GM23338 (cell line): Measurements from ENCODE around the gene SLC1A3. TPM values are rescaled to one million over a fixed set of nuclear protein-coding genes. Genes with fewer than 3 reads are reported as not detected.
A peak's percentile ranks its signal among the peaks of the same experiment; 100 is the strongest.

Source experiments
- ATAC-seq: fragments of 200-7000 bp; cut with Tn5 transposase; 3 replicates; pipeline ENCODE4 v1.9.1; 2020
- DNase-seq: peaks from one replicate; pipeline ENCODE4 v3.0.0-alpha.2; 2015; ENCODE audit warnings: low spot score
- H2AFZ ChIP-seq: fragments of 200-600 bp; sonication (generic); 2 replicates; pipeline ENCODE4 v1.8.0; 2016; ENCODE audit warnings: antibody characterized with exemption, mild to moderate bottlenecking, moderate library complexity
- H3F3A ChIP-seq: fragments of 200-600 bp; sonication (generic); replicated peaks from 2 replicates; pipeline ENCODE4 v1.8.0; 2017; ENCODE audit warnings: antibody characterized with exemption, mixed run types, low read depth
- H3K27ac ChIP-seq: fragments of 200-600 bp; sonication (generic); 2 replicates; pipeline ENCODE4 v1.6.1; 2016; ENCODE audit warnings: low read depth
- H3K27me3 ChIP-seq: fragments of 200-600 bp; sonication (generic); 2 replicates; pipeline ENCODE4 v1.8.0; 2016; ENCODE audit warnings: mild to moderate bottlenecking, mixed run types, moderate library complexity; ENCODE audit not compliant: insufficient read depth
- H3K36me3 ChIP-seq: fragments of 200-600 bp; sonication (generic); 2 replicates; pipeline ENCODE4 v1.8.0; 2016; ENCODE audit warnings: mild to moderate bottlenecking; ENCODE audit not compliant: insufficient read depth
- H3K4me1 ChIP-seq: fragments of 200-600 bp; sonication (generic); 2 replicates; pipeline ENCODE4 v1.8.0; 2016; ENCODE audit warnings: mild to moderate bottlenecking, moderate library complexity; ENCODE audit not compliant: insufficient read depth
- H3K4me2 ChIP-seq: fragments of 200-600 bp; sonication (generic); 2 replicates; pipeline ENCODE4 v1.7.1; 2017; ENCODE audit warnings: mixed run types
- H3K4me3 ChIP-seq: fragments of 200-600 bp; sonication (generic); 2 replicates; pipeline ENCODE4 v1.6.1; 2016; ENCODE audit warnings: mixed run types
- H3K79me2 ChIP-seq: fragments of 200-600 bp; sonication (generic); replicated peaks from 2 replicates; pipeline ENCODE4 v1.8.0; 2017; ENCODE audit warnings: mild to moderate bottlenecking; ENCODE audit not compliant: insufficient read depth
- H3K9me2 ChIP-seq: fragments of 200-600 bp; sonication (generic); 2 replicates; pipeline ENCODE4 v1.8.0; 2017; ENCODE audit not compliant: insufficient read depth
- H4K20me1 ChIP-seq: fragments of 200-600 bp; sonication (generic); replicated peaks from 2 replicates; pipeline ENCODE4 v1.8.0; 2017; ENCODE audit warnings: mild to moderate bottlenecking; ENCODE audit not compliant: insufficient read depth
- H3K27ac Mint-ChIP-seq: 2 replicates; pipeline ENCODE4 v1.8.0; 2020; ENCODE audit warnings: inconsistent platforms, mild to moderate bottlenecking, moderate library complexity, mixed read lengths
- H3K27me3 Mint-ChIP-seq: 3 replicates; pipeline ENCODE4 v1.8.0; 2022; ENCODE audit warnings: low read depth, mild to moderate bottlenecking, moderate library complexity, mixed read lengths, inconsistent platforms; ENCODE audit not compliant: insufficient read depth, poor library complexity
- H3K36me3 Mint-ChIP-seq: 3 replicates; pipeline ENCODE4 v1.8.0; 2021; ENCODE audit warnings: low read depth, mild to moderate bottlenecking, inconsistent platforms, moderate library complexity, mixed read lengths
- H3K4me1 Mint-ChIP-seq: 3 replicates; pipeline ENCODE4 v1.8.0; 2020; ENCODE audit warnings: mild to moderate bottlenecking, inconsistent platforms, mixed read lengths
- H3K4me3 Mint-ChIP-seq: 3 replicates; pipeline ENCODE4 v1.8.0; 2021; ENCODE audit warnings: moderate library complexity, mild to moderate bottlenecking, inconsistent platforms, mixed read lengths
- H3K9me3 Mint-ChIP-seq: 3 replicates; pipeline ENCODE4 v1.8.0; 2020; ENCODE audit warnings: moderate library complexity, mild to moderate bottlenecking, inconsistent platforms, mixed read lengths
- CREB1 ChIP-seq: fragments of 250-450 bp; sonication (Bioruptor Pico); IDR thresholded peaks from 2 replicates; pipeline ENCODE4 v1.5.0; 2020; ENCODE audit warnings: low read depth, mild to moderate bottlenecking, moderate library complexity
- EZH2 ChIP-seq: fragments of 200-600 bp; sonication (generic); IDR thresholded peaks from one replicate; pipeline ENCODE4 v1.8.0; 2017; ENCODE audit warnings: antibody characterized with exemption, mild to moderate bottlenecking, low read depth; ENCODE audit not compliant: unreplicated experiment
- EZH2phosphoT487 ChIP-seq: fragments of 200-600 bp; sonication (generic); IDR thresholded peaks from one replicate; pipeline ENCODE4 v1.8.1; 2018; ENCODE audit warnings: antibody characterized with exemption; ENCODE audit not compliant: unreplicated experiment
- JUNB ChIP-seq: IDR thresholded peaks from one replicate; pipeline ENCODE4 v1.6.1; 2016; ENCODE audit warnings: antibody characterized with exemption; ENCODE audit not compliant: unreplicated experiment
- NANOG ChIP-seq: IDR thresholded peaks from 2 replicates; pipeline ENCODE4 v1.6.1; 2016; ENCODE audit warnings: antibody characterized with exemption, borderline replicate concordance
- STAT1 ChIP-seq: IDR thresholded peaks from one replicate; pipeline ENCODE4 v1.6.1; 2016; ENCODE audit warnings: antibody characterized with exemption; ENCODE audit not compliant: unreplicated experiment
- ZNF114 ChIP-seq: fragments of 250-450 bp; sonication (Bioruptor Pico); IDR thresholded peaks from 2 replicates; pipeline ENCODE4 v1.5.0; 2020; ENCODE audit warnings: mild to moderate bottlenecking, moderate library complexity
- ZNF331 ChIP-seq: fragments of 250-450 bp; sonication (Bioruptor Pico); IDR thresholded peaks from 2 replicates; pipeline ENCODE4 v1.5.0; 2020; ENCODE audit warnings: low read depth, mild to moderate bottlenecking, moderate library complexity
- polyA plus RNA-seq: library from polyadenylated mRNA; unstranded; fragments of >200 nt; fragmentation: Nextera tagmentation; extraction: Ambion mirVana; gene quantifications from 2 replicates; pipeline ENCODE4 v1.2.1, GENCODE V29; 2016
- total RNA-seq: library from RNA; depleted of rRNA; stranded (reverse); fragments of >200 nt; shearing (Covaris generic); gene quantifications from 2 replicates; pipeline ENCODE4 v1.2.3, GENCODE V29; 2014
- TF ChIP-seq, protein P1 (sequence below): IDR thresholded peaks from one replicate; pipeline ENCODE4 v1.6.1; 2018; ENCODE audit warnings: antibody characterized with exemption; ENCODE audit not compliant: unreplicated experiment
- TF ChIP-seq, protein P2 (sequence below): fragments of 250-450 bp; sonication (Bioruptor Pico); IDR thresholded peaks from 2 replicates; pipeline ENCODE4 v1.5.0; 2020; ENCODE audit warnings: mild to moderate bottlenecking, moderate library complexity

The SLC1A3 gene
- total and polyA plus RNA-seq, 2 experiments from 2014 or later, result 29.0 to 40.7 TPM

DNA sequence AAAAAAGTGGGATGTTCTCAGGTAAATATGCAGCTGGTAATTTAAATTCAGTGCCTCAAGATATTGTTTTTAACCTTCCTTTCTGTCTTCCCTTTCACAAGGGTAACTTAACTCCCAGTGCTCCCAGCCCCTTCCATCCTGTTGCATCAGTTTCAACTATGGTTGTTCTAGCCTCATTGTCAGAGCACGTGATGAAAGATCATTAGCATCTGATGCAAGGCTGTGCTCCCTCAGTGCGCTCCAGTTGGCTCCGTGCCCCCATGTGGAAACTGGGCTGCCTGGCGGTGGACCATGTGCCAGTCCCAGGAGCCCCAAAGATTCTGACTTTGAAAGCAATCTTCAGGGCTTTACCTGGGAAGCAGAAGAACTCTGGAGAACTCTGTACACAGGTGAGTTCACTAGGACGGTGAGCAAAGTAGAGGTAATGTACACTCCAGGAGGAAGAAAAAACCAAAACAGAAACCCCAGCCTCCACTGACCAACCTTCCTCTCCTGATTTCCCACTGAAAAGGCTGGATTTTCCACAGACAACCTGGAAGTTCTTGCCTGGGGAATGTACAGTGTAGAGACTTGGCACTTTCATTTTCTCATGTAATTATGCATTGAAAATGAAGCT lies 96.9 kb downstream of the SLC1A3 start (continued):
- TF ChIP-seq STAT1, result no peak

DNA sequence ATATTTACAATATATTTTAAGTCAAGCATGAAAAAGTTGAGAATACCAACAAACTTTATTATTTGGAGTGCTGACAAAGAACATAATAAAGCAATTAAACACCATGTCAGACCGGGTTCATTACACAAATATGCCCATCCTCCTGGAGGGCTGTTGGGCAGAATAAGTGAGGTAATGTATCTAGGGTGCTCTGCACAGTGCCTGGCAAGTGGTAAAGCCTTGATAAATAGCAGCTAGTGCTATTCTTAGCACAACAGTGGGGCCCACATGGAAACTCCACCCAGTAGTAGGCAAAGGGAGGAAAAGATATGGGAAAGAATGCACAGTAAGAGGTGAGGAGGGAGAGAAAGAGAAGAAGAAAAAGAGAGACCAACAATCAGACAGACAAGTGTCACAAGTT lies 97.7 kb downstream of the SLC1A3 start:
- peaks cover 5% of the 10 kb centered on the region; the same call in 1 of the 3 replicates for H3K9me3 Mint-ChIP-seq
- DNase-seq, result no peak
- H3F3A ChIP-seq, result no peaks in the 10 kb centered on the region
- no peaks in the 10 kb centered on the region for H4K20me1 ChIP-seq
- H3K4me3 Mint-ChIP-seq, result no peak overlapping the region
- no peak overlapping the region; the same call in 1 of the 2 replicates for H2AFZ ChIP-seq
- H3K27ac ChIP-seq, result no peak overlapping the region
- H3K4me1 ChIP-seq, result peaks cover 7% of the 10 kb centered on the region
- H3K27me3 ChIP-seq, result no peaks in the 10 kb centered on the region
- H3K36me3 Mint-ChIP-seq, result 0 out of 3 replicates have a peak, but pooled peaks cover 4% of the 10 kb centered on the region
- H3K36me3 ChIP-seq, result no peaks in the 10 kb centered on the region
- H3K27ac Mint-ChIP-seq, result no peak overlapping the region
- ATAC-seq, result no peak
- no peaks in the 10 kb centered on the region for H3K79me2 ChIP-seq
- peaks cover 14% of the 10 kb centered on the region for H3K4me1 Mint-ChIP-seq
- H3K4me3 ChIP-seq, result no peak overlapping the region
- no peak overlapping the region for H3K4me2 ChIP-seq
- H3K9me2 ChIP-seq, result no peaks in the 10 kb centered on the region
- no peak for TF ChIP-seq CREB1
- TF ChIP-seq NANOG, result no peak
- no peak for TF ChIP-seq EZH2
- TF ChIP-seq EZH2phosphoT487, result no peak
- TF ChIP-seq ZNF331 (CRISPR knock-in tag), result no peak
- no peak for TF ChIP-seq JUNB
- TF ChIP-seq ZNF114 (CRISPR knock-in tag), result no peak
- H3K27me3 Mint-ChIP-seq, result peaks cover 2% of the 10 kb centered on the region

DNA sequence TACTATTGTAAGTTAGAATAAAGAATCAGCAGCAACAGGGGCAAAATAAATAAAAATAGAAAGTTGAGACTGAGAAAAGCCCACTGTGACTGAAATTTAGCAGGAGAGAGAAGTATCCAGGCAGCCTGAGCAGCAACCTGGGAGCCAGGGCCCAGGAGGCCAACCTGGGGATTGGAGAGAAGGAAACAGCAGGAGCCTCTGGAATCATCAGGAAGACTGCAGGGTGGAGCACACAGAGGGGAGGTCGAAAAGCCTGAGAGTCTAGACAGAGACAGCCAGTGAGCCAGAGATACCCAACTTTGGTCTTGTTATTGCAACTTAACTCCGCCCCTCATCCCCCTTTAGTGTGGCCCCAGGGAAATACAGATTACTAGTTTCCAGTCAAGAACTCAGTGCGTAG lies 98.6 kb downstream of the SLC1A3 start:
- Mint-ChIP-seq H3K4me3 (no peak overlapping the region), H3K4me1 (peaks cover 14% of the 10 kb centered on the region), H3K27me3 (peaks cover 2% of the 10 kb centered on the region), H3K9me3 (peaks cover 5% of the 10 kb centered on the region; the same call in 1 of the 3 replicates), H3K36me3 (0 out of 3 replicates have a peak, but pooled peaks cover 4% of the 10 kb centered on the region), H3K27ac (no peak overlapping the region)
- Histone ChIP-seq H3K4me1 (peaks cover 7% of the 10 kb centered on the region), H3F3A (no peaks in the 10 kb centered on the region), H3K4me3 (no peak overlapping the region), H3K9me2 (no peaks in the 10 kb centered on the region), H3K79me2 (no peaks in the 10 kb centered on the region), H2AFZ (peak overlapping the region; percentile 61; the same call in 1 of the 2 replicates), H3K36me3 (no peaks in the 10 kb centered on the region), H3K4me2 (peak overlapping the region; percentile 55; the same call in 1 of the 2 replicates), H3K27ac (no peak overlapping the region), H4K20me1 (no peaks in the 10 kb centered on the region), H3K27me3 (no peaks in the 10 kb centered on the region)
- no peak for DNase-seq
- peak; percentile 79 for ATAC-seq
- TF ChIP-seq, protein P1, sequence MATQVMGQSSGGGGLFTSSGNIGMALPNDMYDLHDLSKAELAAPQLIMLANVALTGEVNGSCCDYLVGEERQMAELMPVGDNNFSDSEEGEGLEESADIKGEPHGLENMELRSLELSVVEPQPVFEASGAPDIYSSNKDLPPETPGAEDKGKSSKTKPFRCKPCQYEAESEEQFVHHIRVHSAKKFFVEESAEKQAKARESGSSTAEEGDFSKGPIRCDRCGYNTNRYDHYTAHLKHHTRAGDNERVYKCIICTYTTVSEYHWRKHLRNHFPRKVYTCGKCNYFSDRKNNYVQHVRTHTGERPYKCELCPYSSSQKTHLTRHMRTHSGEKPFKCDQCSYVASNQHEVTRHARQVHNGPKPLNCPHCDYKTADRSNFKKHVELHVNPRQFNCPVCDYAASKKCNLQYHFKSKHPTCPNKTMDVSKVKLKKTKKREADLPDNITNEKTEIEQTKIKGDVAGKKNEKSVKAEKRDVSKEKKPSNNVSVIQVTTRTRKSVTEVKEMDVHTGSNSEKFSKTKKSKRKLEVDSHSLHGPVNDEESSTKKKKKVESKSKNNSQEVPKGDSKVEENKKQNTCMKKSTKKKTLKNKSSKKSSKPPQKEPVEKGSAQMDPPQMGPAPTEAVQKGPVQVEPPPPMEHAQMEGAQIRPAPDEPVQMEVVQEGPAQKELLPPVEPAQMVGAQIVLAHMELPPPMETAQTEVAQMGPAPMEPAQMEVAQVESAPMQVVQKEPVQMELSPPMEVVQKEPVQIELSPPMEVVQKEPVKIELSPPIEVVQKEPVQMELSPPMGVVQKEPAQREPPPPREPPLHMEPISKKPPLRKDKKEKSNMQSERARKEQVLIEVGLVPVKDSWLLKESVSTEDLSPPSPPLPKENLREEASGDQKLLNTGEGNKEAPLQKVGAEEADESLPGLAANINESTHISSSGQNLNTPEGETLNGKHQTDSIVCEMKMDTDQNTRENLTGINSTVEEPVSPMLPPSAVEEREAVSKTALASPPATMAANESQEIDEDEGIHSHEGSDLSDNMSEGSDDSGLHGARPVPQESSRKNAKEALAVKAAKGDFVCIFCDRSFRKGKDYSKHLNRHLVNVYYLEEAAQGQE, result no peak
- TF ChIP-seq, protein P2, sequence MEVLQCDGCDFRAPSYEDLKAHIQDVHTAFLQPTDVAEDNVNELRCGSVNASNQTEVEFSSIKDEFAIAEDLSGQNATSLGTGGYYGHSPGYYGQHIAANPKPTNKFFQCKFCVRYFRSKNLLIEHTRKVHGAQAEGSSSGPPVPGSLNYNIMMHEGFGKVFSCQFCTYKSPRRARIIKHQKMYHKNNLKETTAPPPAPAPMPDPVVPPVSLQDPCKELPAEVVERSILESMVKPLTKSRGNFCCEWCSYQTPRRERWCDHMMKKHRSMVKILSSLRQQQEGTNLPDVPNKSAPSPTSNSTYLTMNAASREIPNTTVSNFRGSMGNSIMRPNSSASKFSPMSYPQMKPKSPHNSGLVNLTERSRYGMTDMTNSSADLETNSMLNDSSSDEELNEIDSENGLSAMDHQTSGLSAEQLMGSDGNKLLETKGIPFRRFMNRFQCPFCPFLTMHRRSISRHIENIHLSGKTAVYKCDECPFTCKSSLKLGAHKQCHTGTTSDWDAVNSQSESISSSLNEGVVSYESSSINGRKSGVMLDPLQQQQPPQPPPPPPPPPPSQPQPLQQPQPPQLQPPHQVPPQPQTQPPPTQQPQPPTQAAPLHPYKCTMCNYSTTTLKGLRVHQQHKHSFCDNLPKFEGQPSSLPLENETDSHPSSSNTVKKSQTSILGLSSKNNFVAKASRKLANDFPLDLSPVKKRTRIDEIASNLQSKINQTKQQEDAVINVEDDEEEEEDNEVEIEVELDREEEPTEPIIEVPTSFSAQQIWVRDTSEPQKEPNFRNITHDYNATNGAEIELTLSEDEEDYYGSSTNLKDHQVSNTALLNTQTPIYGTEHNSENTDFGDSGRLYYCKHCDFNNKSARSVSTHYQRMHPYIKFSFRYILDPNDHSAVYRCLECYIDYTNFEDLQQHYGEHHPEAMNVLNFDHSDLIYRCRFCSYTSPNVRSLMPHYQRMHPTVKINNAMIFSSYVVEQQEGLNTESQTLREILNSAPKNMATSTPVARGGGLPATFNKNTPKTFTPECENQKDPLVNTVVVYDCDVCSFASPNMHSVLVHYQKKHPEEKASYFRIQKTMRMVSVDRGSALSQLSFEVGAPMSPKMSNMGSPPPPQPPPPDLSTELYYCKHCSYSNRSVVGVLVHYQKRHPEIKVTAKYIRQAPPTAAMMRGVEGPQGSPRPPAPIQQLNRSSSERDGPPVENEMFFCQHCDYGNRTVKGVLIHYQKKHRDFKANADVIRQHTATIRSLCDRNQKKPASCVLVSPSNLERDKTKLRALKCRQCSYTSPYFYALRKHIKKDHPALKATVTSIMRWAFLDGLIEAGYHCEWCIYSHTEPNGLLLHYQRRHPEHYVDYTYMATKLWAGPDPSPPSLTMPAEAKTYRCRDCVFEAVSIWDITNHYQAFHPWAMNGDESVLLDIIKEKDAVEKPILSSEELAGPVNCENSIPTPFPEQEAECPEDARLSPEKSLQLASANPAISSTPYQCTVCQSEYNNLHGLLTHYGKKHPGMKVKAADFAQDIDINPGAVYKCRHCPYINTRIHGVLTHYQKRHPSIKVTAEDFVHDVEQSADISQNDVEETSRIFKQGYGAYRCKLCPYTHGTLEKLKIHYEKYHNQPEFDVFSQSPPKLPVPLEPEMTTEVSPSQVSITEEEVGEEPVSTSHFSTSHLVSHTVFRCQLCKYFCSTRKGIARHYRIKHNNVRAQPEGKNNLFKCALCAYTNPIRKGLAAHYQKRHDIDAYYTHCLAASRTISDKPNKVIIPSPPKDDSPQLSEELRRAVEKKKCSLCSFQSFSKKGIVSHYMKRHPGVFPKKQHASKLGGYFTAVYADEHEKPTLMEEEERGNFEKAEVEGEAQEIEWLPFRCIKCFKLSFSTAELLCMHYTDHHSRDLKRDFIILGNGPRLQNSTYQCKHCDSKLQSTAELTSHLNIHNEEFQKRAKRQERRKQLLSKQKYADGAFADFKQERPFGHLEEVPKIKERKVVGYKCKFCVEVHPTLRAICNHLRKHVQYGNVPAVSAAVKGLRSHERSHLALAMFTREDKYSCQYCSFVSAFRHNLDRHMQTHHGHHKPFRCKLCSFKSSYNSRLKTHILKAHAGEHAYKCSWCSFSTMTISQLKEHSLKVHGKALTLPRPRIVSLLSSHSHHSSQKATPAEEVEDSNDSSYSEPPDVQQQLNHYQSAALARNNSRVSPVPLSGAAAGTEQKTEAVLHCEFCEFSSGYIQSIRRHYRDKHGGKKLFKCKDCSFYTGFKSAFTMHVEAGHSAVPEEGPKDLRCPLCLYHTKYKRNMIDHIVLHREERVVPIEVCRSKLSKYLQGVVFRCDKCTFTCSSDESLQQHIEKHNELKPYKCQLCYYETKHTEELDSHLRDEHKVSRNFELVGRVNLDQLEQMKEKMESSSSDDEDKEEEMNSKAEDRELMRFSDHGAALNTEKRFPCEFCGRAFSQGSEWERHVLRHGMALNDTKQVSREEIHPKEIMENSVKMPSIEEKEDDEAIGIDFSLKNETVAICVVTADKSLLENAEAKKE (CRISPR knock-in tag), result no peak
- TF ChIP-seq STAT1 (no peak), NANOG (no peak)
